ENCODE data around the gene CCT4.

CCT4 gene

DNA sequence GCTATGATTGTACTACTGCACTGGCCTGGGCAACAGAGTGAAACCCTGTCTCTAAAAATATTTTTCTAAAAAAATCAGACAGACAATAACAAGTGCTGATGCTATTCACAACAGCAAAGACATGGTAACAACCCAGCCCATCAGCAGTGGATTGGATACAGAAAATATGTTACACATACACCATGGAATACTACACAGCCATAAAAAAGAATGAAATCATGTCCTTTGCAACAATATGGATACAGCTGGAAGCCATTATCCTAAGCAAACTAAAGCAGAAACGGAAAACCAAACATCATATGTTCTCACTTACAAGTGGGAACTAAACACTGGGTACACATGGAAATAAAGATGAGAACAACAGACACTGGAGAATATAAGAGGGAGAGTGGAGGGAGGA lies 54.5 kb downstream of the CCT4 start:
- TF ChIP-seq ZNF274 (IDR thresholded peaks at IDR 0.05; ENCODE audit: low read depth, low read length), result no peak
- H3K36me3 ChIP-seq (ENCODE audit: insufficient read depth, insufficient read length, low read length), result peaks cover 10% of the 10 kb centered on the region
- H3K27me3 ChIP-seq (ENCODE audit: insufficient read depth, insufficient read length), result no peaks in the 10 kb centered on the region
- no peaks in the 10 kb centered on the region for H3K9me3 ChIP-seq (ENCODE audit: insufficient read depth, low read length)
- no peak overlapping the region for H3K4me3 ChIP-seq (ENCODE audit: insufficient read length, low read depth)
- no peak for DNase-seq (ENCODE audit: low read depth, low spot score)
- H3K9ac ChIP-seq (ENCODE audit: insufficient read length, low read depth), result no peak overlapping the region
- no peaks in the 10 kb centered on the region for H3K4me1 ChIP-seq (ENCODE audit: insufficient read depth, insufficient read length)

DNA sequence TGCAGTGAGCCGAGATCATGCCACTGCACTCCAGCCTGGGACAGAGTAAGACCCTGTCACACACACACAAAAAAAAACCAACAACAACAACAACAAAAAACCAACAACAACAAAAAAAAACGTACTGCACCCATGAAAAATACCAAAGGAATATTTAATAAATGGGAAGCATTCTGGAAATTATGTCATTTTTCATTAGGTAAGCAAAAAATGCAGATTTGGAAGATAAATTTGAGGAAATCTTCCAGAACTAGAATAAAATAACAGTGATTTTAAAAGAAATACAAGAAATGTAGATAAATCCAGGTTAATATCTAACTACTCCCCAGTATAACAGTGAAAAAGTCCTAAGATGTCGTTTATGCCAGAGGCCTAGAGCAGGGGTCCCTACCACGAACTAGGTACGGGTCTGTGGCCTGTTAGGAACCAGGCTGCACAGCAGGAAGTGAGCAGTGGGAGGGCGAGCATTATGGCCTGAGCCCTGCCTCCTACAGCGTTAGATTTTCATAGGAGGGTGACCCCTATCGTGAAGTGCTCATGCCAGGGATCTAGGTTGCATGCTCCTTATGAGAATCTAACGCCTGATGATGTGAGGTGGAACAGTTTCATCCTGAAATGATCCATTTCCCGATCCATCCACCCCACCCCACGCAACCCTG lies 56.1 kb downstream of the CCT4 start:
- TF ChIP-seq YY1 (IDR thresholded peaks at IDR 0.05; ENCODE audit: insufficient read depth, insufficient read length) (no peak), ZNF274 (IDR thresholded peaks at IDR 0.05; ENCODE audit: low read depth, low read length) (no peak), SUZ12 (IDR thresholded peaks at IDR 0.05; ENCODE audit: extremely low read depth, insufficient read depth, insufficient read length) (no peak)
- DNase-seq (ENCODE audit: low read depth, low spot score), result no peak
- no peaks in the 10 kb centered on the region for H3K27me3 ChIP-seq (ENCODE audit: insufficient read depth, insufficient read length)

DNA sequence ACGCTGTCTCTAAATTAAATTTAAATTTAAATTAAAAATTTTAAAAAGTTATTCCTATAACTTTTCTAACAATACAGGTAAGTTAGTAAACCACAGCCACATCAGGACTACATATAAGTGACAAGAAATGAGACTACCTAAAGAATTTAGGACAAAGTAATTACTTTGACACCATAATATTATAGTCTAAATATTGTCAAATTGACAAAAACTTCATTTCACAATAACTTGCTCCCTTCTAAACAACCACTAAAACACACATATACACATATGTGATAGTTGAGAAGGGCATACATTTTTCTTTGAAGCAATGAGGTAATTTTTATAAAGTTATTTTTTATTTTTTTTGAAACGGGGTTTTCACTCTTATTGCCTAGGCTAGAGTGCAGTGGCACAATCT lies 66.2 kb downstream of the CCT4 start:
- peaks cover 3% of the 10 kb centered on the region for H3K36me3 ChIP-seq (ENCODE audit: insufficient read depth, insufficient read length, low read length)
- H3K27me3 ChIP-seq (ENCODE audit: insufficient read depth, insufficient read length), result no peaks in the 10 kb centered on the region
- H3K4me1 ChIP-seq (ENCODE audit: insufficient read depth, insufficient read length), result no peaks in the 10 kb centered on the region
- H3K9ac ChIP-seq (ENCODE audit: insufficient read length, low read depth), result no peak overlapping the region
- TF ChIP-seq ZNF274 (IDR thresholded peaks at IDR 0.05; ENCODE audit: low read depth, low read length), result no peak
- TF ChIP-seq YY1 (IDR thresholded peaks at IDR 0.05; ENCODE audit: insufficient read depth, insufficient read length), result no peak
- TF ChIP-seq SUZ12 (IDR thresholded peaks at IDR 0.05; ENCODE audit: extremely low read depth, insufficient read depth, insufficient read length), result no peak
- DNase-seq (ENCODE audit: low read depth, low spot score), result no peak
- H3K4me3 ChIP-seq (ENCODE audit: insufficient read length, low read depth), result no peak overlapping the region
- H3K9me3 ChIP-seq (ENCODE audit: insufficient read depth, low read length), result no peaks in the 10 kb centered on the region

More for the DNA sequence above, 56.1 kb downstream of the CCT4 start:
- Histone ChIP-seq H3K4me3 (ENCODE audit: insufficient read length, low read depth) (no peak overlapping the region), H3K36me3 (ENCODE audit: insufficient read depth, insufficient read length, low read length) (peaks cover 6% of the 10 kb centered on the region), H3K9ac (ENCODE audit: insufficient read length, low read depth) (no peak overlapping the region), H3K4me1 (ENCODE audit: insufficient read depth, insufficient read length) (no peaks in the 10 kb centered on the region), H3K9me3 (ENCODE audit: insufficient read depth, low read length) (no peaks in the 10 kb centered on the region)

Data from NT2/D1 (cell line).